HepG2 (cell line): ENCODE results near the gene SRD5A1.

ENCODE experiments used
- HDAC2 ChIP-seq: sonication (generic); formaldehyde crosslinking; IDR thresholded peaks from 2 replicates; pipeline ENCODE4 v1.4.0; 2020; ENCODE audit warnings: missing genetic modification reagents
- TP53 ChIP-seq: sonication (generic); formaldehyde crosslinking; conservative IDR thresholded peaks from 2 replicates; pipeline ENCODE4 v1.4.0; 2020; ENCODE audit warnings: missing genetic modification reagents

DNA sequence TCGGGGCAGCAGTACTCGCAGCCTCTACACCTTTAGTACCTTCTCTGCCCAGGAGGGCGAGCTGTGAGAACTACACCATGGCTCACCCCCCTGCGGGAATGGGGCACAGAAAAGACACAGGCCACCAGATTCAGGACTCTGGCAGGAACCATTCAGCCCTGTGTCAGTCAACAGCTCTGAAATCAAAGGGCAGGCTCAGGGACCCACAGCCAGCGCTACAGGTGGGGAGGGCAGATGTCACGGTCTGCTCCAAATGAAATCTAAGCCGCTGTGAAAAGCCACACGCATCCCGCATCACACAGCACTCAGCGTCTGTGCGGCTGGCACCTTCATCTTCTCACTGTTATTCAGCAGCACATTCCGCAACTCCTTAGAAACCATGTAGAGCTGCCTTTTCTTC, 28.3 kb upstream of the SRD5A1 start:
- TF ChIP-seq TP53 (CRISPR knock-in tag), result no peak
- TF ChIP-seq HDAC2 (CRISPR knock-in tag), result no peak
